Right renal pelvis (tissue), 4 donors: ENCODE data around the gene TRPM1. TPM values are rescaled to one million over a fixed set of nuclear protein-coding genes. Genes with fewer than 3 reads are reported as not detected.

ENCODE experiments used
- DNase-seq, 4 donors: peaks; one replicate each; pipeline ENCODE4 v3.0.0-alpha.2; 2013; ENCODE audit warnings: low read depth in 4 of 4, low spot score in 3 of 4, missing footprints in 1 of 4
- polyA plus RNA-seq, 4 donors: library from polyadenylated mRNA; unstranded; fragments of 120-200 nt; gene quantifications; one replicate each; pipeline ENCODE4 v1.2.1, GENCODE V29; 2013; ENCODE audit not compliant: insufficient read length in 4 of 4

The TRPM1 gene
- polyA plus RNA-seq, 4 donors: 0.20 to 0.53 (median 0.36) TPM

GRCh38 chr15:31024979-31025378 is 76.5 kb downstream of the TRPM1 start:
- DNase-seq: no peak

GRCh38 chr15:31024330-31024729 is 77.2 kb downstream of the TRPM1 start:
- DNase-seq: peak in 1 of 4 donors; percentile 55

DNA sequence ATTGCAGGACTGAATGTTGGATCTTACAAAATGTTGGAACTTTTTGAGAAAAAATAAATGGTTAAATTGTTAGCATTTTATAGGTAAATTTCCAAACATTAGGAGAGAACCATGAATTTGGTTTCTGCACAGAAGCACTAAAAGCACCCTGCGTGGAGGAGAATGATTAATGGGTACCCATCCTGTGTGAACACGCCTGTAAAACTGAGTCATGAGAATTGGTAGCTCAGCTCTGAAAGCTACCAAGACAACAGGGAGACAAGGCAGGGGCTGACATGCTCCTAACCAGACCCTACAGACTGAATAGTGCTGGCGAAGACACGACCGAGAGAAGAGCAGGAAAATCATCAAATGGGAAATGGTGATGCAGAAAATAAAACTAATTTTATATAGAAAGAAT is 77.7 kb downstream of the TRPM1 start:
- no peak for DNase-seq

- DNase-seq: no peak
Measured at GRCh38 chr15:31021067-31021665, 80.4 kb downstream of the TRPM1 start.

DNA sequence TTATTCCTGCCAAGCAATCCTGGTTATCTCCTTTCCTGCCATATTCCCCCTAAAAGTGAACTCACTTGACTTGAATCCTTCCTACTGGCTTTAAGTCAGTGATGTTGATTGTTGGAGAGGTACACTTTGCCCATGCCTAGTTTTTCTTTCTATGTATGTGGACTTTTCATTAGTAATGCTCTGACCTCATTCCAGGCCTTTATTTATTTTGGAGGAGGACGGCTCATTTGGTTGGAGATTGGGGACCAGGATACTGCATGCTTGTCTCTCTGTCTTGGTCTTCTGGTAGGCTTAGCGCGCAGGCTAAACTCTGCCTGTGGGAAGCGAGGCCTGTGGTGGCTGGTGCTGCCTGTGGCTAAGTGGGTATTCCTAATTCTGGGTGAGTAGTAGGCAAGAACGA is 81.0 kb downstream of the TRPM1 start:
- DNase-seq: no peak

GRCh38 chr15:31019986-31020385 is 81.5 kb downstream of the TRPM1 start:
- DNase-seq: no peak

GRCh38 chr15:31017311-31017710 is 84.2 kb downstream of the TRPM1 start:
- DNase-seq: no peak

DNA sequence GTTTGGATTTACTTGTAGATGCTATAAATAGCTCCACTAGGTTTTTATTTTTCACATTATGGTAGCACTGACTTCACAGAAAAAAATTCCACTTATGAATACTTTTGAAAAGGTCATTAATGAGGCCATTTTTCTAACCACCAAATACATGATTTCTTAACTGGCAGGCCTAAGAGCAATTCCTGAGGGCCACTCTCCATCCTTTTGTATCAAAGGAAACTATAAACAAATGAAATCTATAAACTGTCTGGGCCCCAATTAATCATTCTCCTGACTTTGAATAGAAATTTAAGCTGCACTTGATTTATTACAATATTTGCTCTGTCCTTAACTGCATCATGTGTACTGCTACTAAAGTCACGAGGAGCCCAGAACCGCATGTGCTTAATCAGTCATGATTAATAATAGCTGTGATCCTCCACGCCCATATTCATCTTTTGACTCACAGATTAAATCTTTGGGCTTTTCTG is 85.0 kb downstream of the TRPM1 start:
- no peak for DNase-seq

- DNase-seq: no peak
Measured at GRCh38 chr15:31014608-31014925, 87.0 kb downstream of the TRPM1 start.

DNA sequence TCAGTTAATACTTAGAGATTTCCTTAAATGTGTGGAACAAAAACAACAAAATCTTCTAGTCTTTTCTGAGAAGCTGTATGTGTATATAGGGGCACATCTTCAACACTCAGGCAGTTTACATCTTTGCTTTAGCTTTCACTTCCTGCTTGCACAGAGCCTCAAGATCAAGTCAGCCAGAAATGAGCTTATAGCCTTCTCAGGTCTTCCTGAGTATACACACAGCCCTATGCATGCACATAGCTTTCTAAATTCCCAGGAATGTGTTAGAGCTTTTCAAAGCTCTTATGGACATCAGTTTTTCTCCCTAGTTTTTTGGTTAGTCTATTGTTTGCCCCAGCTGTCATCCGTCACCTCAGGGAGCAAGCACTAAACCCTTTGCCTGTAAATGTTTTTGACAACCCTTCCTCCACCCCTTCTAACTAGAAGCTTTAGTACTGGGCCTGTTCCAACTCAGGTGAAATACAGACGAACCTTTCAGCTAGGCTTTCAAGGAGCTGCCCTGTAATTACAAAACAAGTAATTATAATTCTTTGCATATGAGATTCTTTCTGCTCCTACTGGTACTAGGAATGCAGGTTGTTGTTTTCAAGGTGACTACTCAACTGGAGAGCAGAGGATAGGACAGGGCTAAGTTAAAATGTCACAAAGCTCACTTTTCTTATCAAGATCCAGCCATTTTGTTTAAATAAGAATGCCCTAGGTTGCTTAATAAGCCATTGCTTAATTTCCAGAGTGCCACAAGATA is 87.5 kb downstream of the TRPM1 start:
- DNase-seq: no peak

DNA sequence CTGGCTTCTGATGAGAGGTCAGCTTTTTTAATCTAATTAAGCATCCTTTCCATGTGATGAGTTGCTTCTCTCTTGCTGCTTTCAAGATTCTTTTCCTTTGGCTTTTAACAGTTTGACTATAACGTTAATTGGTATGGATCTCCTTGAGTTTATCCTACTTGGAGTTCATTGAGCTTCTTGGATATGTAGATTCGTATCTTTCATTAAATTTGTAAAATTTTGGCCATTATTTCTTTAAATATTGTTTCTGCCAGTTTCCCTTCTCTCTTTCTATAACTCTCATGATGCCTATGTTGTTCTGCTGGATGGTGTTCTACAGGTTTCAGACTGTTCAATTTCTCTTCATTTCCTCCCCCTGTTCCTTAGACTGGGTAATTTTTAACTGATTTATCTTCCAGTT is 89.1 kb downstream of the TRPM1 start:
- DNase-seq: no peak

GRCh38 chr15:31010036-31010435 is 91.5 kb downstream of the TRPM1 start:
- no peak for DNase-seq

DNA sequence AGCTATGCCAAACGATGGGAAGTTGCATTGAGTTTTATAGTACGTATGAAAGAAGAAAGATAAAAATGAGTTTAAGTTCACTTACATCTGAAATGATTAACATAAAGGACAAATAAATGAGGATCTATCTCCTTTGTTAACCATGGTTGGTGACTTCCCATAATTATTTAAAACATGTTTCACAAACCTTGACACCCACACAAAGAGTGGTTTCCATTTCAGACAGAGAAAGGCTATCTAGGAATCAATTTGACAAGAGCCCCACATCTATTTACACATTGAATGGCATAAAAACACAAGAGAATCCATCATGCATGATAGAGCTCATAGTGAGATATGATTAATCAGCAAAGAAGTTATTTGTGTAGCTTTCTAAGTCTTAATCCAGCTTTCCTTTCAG is 95.9 kb downstream of the TRPM1 start:
- DNase-seq: no peak

DNA sequence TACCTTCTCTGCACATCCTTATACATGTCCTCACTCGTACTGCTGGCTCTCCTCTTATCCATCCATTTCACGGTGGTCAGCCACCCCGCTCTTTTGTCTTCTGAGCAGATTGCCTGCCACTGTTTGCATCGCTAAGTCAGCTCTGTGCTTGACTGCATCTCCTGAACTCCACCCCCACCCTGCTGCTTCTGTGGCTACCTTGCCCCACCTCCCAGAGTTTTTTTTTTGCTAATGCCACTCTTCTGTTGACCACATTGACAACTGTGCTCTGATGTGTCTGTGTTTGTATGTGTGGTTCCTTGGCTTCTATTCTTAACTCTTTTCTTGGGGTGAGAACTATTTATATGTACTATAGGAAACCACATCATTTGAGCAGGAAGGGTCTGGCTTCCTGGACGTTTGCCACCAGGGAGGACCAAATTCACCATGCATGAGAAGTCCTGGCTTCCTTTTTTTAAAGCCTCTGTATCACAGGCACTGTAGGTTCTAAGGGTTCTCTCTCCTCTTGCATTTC is 97.2 kb downstream of the TRPM1 start:
- no peak for DNase-seq

DNA sequence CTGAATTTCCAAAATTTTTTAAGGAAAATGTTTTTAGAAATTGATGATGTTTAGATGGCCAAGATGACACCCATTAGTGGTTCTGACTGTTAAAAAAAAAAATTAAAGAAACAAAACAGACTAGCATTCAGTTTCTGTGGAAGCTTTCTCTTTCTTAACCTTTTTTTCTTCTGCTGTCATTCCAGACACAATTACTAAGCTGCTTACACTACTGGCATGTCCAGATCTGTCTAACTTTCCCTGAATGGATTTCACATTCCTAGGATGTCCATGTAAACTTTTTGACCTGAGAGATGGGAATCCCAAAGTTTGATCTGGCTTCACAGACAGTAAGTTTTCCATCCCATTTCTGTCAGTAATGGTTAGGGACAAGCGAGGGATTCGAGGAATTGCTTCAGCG is 99.8 kb downstream of the TRPM1 start:
- no peak for DNase-seq

GRCh38 chr15:30999729-31000128 is 101.8 kb downstream of the TRPM1 start:
- DNase-seq: no peak

GRCh38 chr15:30997270-30997669 is 104.3 kb downstream of the TRPM1 start:
- DNase-seq: no peak

DNA sequence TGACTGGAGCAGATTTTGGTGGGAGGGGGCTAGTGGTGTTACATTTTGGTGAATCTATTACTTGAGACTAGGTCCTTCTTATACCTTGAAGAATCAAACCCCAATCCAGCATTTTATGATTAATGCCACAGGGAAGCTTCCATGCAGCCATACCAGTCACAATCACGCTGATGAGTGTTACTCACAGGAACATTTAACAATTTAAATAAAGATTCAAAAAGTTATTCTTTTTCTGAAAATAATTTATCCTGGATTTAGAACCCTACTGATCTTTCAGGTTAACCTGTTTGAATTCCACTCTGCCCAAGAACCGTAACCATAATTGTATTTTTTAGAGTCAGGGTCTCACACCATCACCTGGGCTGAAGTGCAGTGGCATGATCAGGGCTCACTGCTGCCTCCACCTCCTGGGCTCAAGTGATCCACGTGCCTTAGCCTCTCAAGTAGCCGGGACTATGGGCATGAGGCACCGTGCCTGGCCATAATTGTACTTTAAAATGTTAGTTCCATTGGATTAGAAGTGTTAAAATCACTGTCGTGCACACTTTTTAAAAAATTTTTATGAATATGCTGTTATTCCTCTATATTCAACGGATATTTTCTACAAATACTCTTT is 109.2 kb downstream of the TRPM1 start:
- DNase-seq: no peak

DNA sequence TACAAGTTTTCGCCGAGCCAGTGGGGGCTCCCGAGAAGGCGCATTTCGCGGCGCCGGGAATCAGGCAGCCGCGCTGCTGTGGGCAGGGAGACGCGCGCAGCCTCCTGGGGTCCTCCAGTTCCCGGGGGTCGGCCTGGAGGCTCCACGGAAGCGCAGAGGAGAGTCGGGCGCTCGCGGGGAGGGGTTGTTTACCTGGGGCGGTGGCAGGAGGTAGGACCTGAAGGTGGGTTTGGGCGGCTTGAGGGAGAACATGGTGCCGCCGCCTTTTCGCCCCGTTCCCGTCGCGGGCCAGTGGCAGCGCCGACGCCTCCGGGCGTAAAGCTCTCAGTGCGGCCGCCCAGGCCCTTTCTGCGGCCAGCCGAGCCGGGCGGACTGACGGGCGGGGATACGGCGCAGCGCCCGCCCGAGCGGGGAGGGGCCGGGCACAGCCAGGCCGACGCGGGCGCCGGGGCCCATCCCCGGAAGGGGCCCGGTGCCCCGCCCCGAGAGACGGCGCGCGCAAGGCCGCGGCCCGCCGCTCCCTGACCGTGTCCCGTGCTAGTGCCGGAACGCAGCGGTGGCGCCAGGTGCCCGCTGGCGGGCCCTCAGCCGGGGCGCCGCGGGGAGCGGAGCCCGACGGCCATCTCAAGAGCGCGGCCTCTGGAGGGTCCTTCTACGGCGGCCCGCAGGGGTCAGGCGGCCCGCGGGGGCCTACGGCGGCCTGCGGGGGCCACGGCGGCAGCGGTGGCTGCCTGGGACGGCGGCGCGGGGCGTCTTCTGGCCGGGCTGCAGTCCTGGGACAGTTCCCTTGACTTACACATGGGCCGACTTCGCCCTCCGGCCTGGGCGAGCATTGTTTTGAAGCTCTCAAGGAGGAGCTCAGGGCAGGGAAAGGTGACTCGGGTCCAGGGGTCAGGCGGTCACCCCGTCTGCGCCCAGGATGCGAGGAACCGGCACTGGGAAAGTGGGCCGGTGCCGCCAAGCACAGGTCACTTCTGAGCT is 110.0 kb downstream of the TRPM1 start, which contains the start of gene MTMR10:
Gene MTMR10, minus strand, starts transcription at position 374 of the 981 bp plus-strand sequence. Its CDS starts 122 bp downstream, at position 252.
- peak in 2 of 4 donors; percentile 53 to 58 for DNase-seq

DNA sequence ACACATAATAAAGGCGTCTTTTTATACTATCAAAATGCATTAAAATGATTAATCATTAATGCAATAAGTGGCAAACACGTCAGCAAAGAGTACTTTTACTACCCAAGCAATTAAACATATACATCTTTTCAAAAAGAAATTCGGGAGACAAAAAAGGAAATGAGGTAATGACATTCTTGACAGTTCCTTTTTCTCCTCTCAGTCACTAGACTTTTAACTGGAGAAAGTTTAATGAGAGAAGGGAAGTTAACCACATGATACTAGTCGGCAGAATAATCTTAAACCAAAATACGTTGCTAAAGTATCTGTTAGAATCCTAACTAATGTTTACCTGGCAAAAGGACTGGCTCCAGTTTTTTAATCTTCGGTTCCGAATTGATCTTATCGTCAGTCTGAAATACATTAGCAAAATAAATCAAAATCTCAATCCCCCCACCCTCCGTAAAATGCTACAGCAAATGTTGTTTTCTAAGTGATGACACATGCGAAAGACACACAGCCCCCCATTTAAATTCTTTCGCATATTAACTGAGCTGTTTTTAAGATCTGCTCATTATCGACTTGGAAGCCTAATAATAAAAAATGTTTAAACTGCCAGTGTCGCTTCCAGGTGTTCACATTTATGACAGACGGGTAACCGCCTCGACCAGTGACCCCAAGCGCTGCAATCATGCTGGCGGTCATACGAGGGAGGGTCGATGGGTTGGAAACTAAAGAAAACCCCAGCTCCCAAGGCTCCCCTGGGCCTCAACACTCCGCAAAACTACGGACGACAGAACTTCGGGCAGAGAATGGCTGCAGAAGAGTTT is 110.9 kb downstream of the TRPM1 start:
- DNase-seq: no peak
